ENCODE results near the gene REXO1.

The REXO1 gene

GRCh38 chr19:1874554-1875185 is 26.4 kb upstream of the REXO1 start:
- Histone ChIP-seq H3K4me1 (ENCODE audit: control insufficient read depth, insufficient read depth, low read length) (no peaks in the 10 kb centered on the region), H3K27me3 (ENCODE audit: control insufficient read depth, insufficient read depth, low read length) (no peaks in the 10 kb centered on the region), H3K36me3 (ENCODE audit: control insufficient read depth, insufficient read depth, low read length) (peaks cover 7% of the 10 kb centered on the region), H3K4me3 (ENCODE audit: low read depth, low read length) (peak overlapping the region; percentile 89), H3K9ac (ENCODE audit: low read depth, low read length) (no peak overlapping the region), H3K9me3 (ENCODE audit: control insufficient read depth, insufficient read depth, low read length) (no peaks in the 10 kb centered on the region)

GRCh38 chr19:1873524-1874473 is 25.5 kb upstream of the REXO1 start:
- H3K9ac ChIP-seq (ENCODE audit: low read depth, low read length): no peak overlapping the region
- peaks cover 7% of the 10 kb centered on the region for H3K36me3 ChIP-seq (ENCODE audit: control insufficient read depth, insufficient read depth, low read length)
- no peaks in the 10 kb centered on the region for H3K4me1 ChIP-seq (ENCODE audit: control insufficient read depth, insufficient read depth, low read length)
- H3K9me3 ChIP-seq (ENCODE audit: control insufficient read depth, insufficient read depth, low read length): no peaks in the 10 kb centered on the region
- no peak overlapping the region for H3K4me3 ChIP-seq (ENCODE audit: low read depth, low read length)
- no peaks in the 10 kb centered on the region for H3K27me3 ChIP-seq (ENCODE audit: control insufficient read depth, insufficient read depth, low read length)

- no peak overlapping the region for H3K4me3 ChIP-seq (ENCODE audit: low read depth, low read length)
- H3K27me3 ChIP-seq (ENCODE audit: control insufficient read depth, insufficient read depth, low read length): no peaks in the 10 kb centered on the region
- H3K9ac ChIP-seq (ENCODE audit: low read depth, low read length): no peak overlapping the region
- H3K4me1 ChIP-seq (ENCODE audit: control insufficient read depth, insufficient read depth, low read length): no peaks in the 10 kb centered on the region
- no peaks in the 10 kb centered on the region for H3K9me3 ChIP-seq (ENCODE audit: control insufficient read depth, insufficient read depth, low read length)
- peaks cover 7% of the 10 kb centered on the region for H3K36me3 ChIP-seq (ENCODE audit: control insufficient read depth, insufficient read depth, low read length)
These were observed 24.7 kb upstream of the REXO1 start for GRCh38 chr19:1872807-1873523.

- Histone ChIP-seq H3K9me3 (ENCODE audit: control insufficient read depth, insufficient read depth, low read length) (no peaks in the 10 kb centered on the region), H3K4me3 (ENCODE audit: low read depth, low read length) (no peak overlapping the region), H3K36me3 (ENCODE audit: control insufficient read depth, insufficient read depth, low read length) (peaks cover 7% of the 10 kb centered on the region), H3K27me3 (ENCODE audit: control insufficient read depth, insufficient read depth, low read length) (no peaks in the 10 kb centered on the region), H3K9ac (ENCODE audit: low read depth, low read length) (no peak overlapping the region), H3K4me1 (ENCODE audit: control insufficient read depth, insufficient read depth, low read length) (no peaks in the 10 kb centered on the region)
These were observed 23.3 kb upstream of the REXO1 start for GRCh38 chr19:1871630-1872029.

GRCh38 chr19:1871140-1871597 is 22.9 kb upstream of the REXO1 start:
- Histone ChIP-seq H3K4me3 (ENCODE audit: low read depth, low read length) (no peak overlapping the region), H3K36me3 (ENCODE audit: control insufficient read depth, insufficient read depth, low read length) (peaks cover 7% of the 10 kb centered on the region), H3K4me1 (ENCODE audit: control insufficient read depth, insufficient read depth, low read length) (no peaks in the 10 kb centered on the region), H3K27me3 (ENCODE audit: control insufficient read depth, insufficient read depth, low read length) (no peaks in the 10 kb centered on the region), H3K9ac (ENCODE audit: low read depth, low read length) (no peak overlapping the region), H3K9me3 (ENCODE audit: control insufficient read depth, insufficient read depth, low read length) (no peaks in the 10 kb centered on the region)

- no peak overlapping the region for H3K4me3 ChIP-seq (ENCODE audit: low read depth, low read length)
- H3K36me3 ChIP-seq (ENCODE audit: control insufficient read depth, insufficient read depth, low read length): peaks cover 7% of the 10 kb centered on the region
- H3K4me1 ChIP-seq (ENCODE audit: control insufficient read depth, insufficient read depth, low read length): peaks cover 4% of the 10 kb centered on the region
- no peaks in the 10 kb centered on the region for H3K27me3 ChIP-seq (ENCODE audit: control insufficient read depth, insufficient read depth, low read length)
- H3K9me3 ChIP-seq (ENCODE audit: control insufficient read depth, insufficient read depth, low read length): no peaks in the 10 kb centered on the region
- no peak overlapping the region for H3K9ac ChIP-seq (ENCODE audit: low read depth, low read length)
These were observed 20.7 kb upstream of the REXO1 start for GRCh38 chr19:1868971-1869370.

- peaks cover 4% of the 10 kb centered on the region for H3K4me1 ChIP-seq (ENCODE audit: control insufficient read depth, insufficient read depth, low read length)
- no peaks in the 10 kb centered on the region for H3K36me3 ChIP-seq (ENCODE audit: control insufficient read depth, insufficient read depth, low read length)
- H3K27me3 ChIP-seq (ENCODE audit: control insufficient read depth, insufficient read depth, low read length): no peaks in the 10 kb centered on the region
- no peaks in the 10 kb centered on the region for H3K9me3 ChIP-seq (ENCODE audit: control insufficient read depth, insufficient read depth, low read length)
- H3K4me3 ChIP-seq (ENCODE audit: low read depth, low read length): no peak overlapping the region
- no peak overlapping the region for H3K9ac ChIP-seq (ENCODE audit: low read depth, low read length)
These were observed 19.1 kb upstream of the REXO1 start for GRCh38 chr19:1867349-1867724.

- peaks cover 4% of the 10 kb centered on the region for H3K4me1 ChIP-seq (ENCODE audit: control insufficient read depth, insufficient read depth, low read length)
- no peaks in the 10 kb centered on the region for H3K36me3 ChIP-seq (ENCODE audit: control insufficient read depth, insufficient read depth, low read length)
- no peak overlapping the region for H3K9ac ChIP-seq (ENCODE audit: low read depth, low read length)
- H3K27me3 ChIP-seq (ENCODE audit: control insufficient read depth, insufficient read depth, low read length): peaks cover 3% of the 10 kb centered on the region
- H3K9me3 ChIP-seq (ENCODE audit: control insufficient read depth, insufficient read depth, low read length): no peaks in the 10 kb centered on the region
- H3K4me3 ChIP-seq (ENCODE audit: low read depth, low read length): no peak overlapping the region
These were observed 18.5 kb upstream of the REXO1 start for GRCh38 chr19:1866693-1867348.

GRCh38 chr19:1865172-1866010 is 17.1 kb upstream of the REXO1 start:
- H3K36me3 ChIP-seq (ENCODE audit: control insufficient read depth, insufficient read depth, low read length): no peaks in the 10 kb centered on the region
- peaks cover 13% of the 10 kb centered on the region for H3K27me3 ChIP-seq (ENCODE audit: control insufficient read depth, insufficient read depth, low read length)

GRCh38 chr19:1864480-1865171 is 16.3 kb upstream of the REXO1 start:
- no peaks in the 10 kb centered on the region for H3K36me3 ChIP-seq (ENCODE audit: control insufficient read depth, insufficient read depth, low read length)
- peak overlapping the region; percentile 83 for H3K9ac ChIP-seq (ENCODE audit: low read depth, low read length)
- peaks cover 7% of the 10 kb centered on the region for H3K4me1 ChIP-seq (ENCODE audit: control insufficient read depth, insufficient read depth, low read length)
- peaks cover 13% of the 10 kb centered on the region for H3K27me3 ChIP-seq (ENCODE audit: control insufficient read depth, insufficient read depth, low read length)
- H3K9me3 ChIP-seq (ENCODE audit: control insufficient read depth, insufficient read depth, low read length): no peaks in the 10 kb centered on the region
- peak overlapping the region; percentile 70 for H3K4me3 ChIP-seq (ENCODE audit: low read depth, low read length)

More at GRCh38 chr19:1865172-1866010, 17.1 kb upstream of the REXO1 start:
- no peaks in the 10 kb centered on the region for H3K9me3 ChIP-seq (ENCODE audit: control insufficient read depth, insufficient read depth, low read length)
- peak overlapping the region; percentile 70 for H3K4me3 ChIP-seq (ENCODE audit: low read depth, low read length)
- H3K4me1 ChIP-seq (ENCODE audit: control insufficient read depth, insufficient read depth, low read length): peaks cover 7% of the 10 kb centered on the region
- peak overlapping the region; percentile 77 for H3K9ac ChIP-seq (ENCODE audit: low read depth, low read length)
